Measurements from ENCODE around the gene ZC3HAV1. TPM values are rescaled to one million over a fixed set of nuclear protein-coding genes. Genes with fewer than 3 reads are reported as not detected.

The ZC3HAV1 gene
- total and polyA plus RNA-seq, 9 of the 15 experiments (the other 6 are each of a cell fraction or from before 2014, with no cell fraction given), result 11.9 to 40.5 (median 23.9) TPM

- TF ChIP-seq CTBP1 (IDR thresholded peaks at IDR 0.05; ENCODE audit: borderline replicate concordance) (peak; percentile 75), MCM2 (IDR thresholded peaks at IDR 0.05; ENCODE audit: low read depth) (no peak), SMARCB1 (IDR thresholded peaks at IDR 0.05; ENCODE audit: insufficient read length, low read depth) (no peak), EGR1 (conservative IDR thresholded peaks at IDR 0.05) (no peak), HNRNPH1 (optimal IDR thresholded peaks at IDR 0.05; ENCODE audit: low read depth, low read length) (no peak), ZFP91 (CRISPR knock-in tag; IDR thresholded peaks at IDR 0.05) (no peak), BRCA1 (IDR thresholded peaks at IDR 0.05) (no peak), BRCA1 (CRISPR knock-in tag; IDR thresholded peaks at IDR 0.05) (no peak), ERF (CRISPR knock-in tag; IDR thresholded peaks at IDR 0.05) (no peak), SMARCC2 (IDR thresholded peaks at IDR 0.05; ENCODE audit: low read depth) (peak; percentile 93), KHSRP (IDR thresholded peaks at IDR 0.05) (no peak; the same call in 1 of the 2 replicates), KAT2B (IDR thresholded peaks at IDR 0.05; ENCODE audit: low read depth, low read length) (no peak), ZNF584 (CRISPR knock-in tag; IDR thresholded peaks at IDR 0.05; ENCODE audit: low read depth) (peak; percentile 78; the same call in 1 of the 2 replicates), SP1 (CRISPR knock-in tag; IDR thresholded peaks at IDR 0.05) (no peak), FIP1L1 (IDR thresholded peaks at IDR 0.05; ENCODE audit: low read depth, low read length, poor library complexity, severe bottlenecking) (no peak), PTTG1 (tag; IDR thresholded peaks at IDR 0.05; ENCODE audit: low read depth) (no peak; the same call in 1 of the 2 replicates), HDAC6 (IDR thresholded peaks at IDR 0.05; ENCODE audit: low read depth, low read length) (no peak), NR3C1 (CRISPR knock-in tag; IDR thresholded peaks at IDR 0.05) (no peak), ZBTB11 (CRISPR knock-in tag; IDR thresholded peaks at IDR 0.05) (0 out of 6 replicates have a peak, but pooled peaks of 1 of the 3 experiments have one; percentile 39), RFX5 (IDR thresholded peaks at IDR 0.05; ENCODE audit: low read depth, low read length) (no peak), HMBOX1 (IDR thresholded peaks at IDR 0.05) (no peak), ZNF77 (CRISPR knock-in tag; IDR thresholded peaks at IDR 0.05) (no peak), HDAC1 (IDR thresholded peaks at IDR 0.05) (peak in 1 of 2 experiments; percentile 89; a peak in 2 of 4 replicates), POU5F1 (IDR thresholded peaks at IDR 0.05; ENCODE audit: borderline replicate concordance, low read depth, low read length, partially characterized antibody) (no peak), DNMT1 (IDR thresholded peaks at IDR 0.05) (no peak)
These were observed 8.8 kb upstream of the ZC3HAV1 start (continued) for GRCh38 chr7:139118234-139118804.

Measured in K562 (cell line).